Bronchial epithelial cell (primary cell): ENCODE data around the gene HERC3. TPM values are rescaled to one million over a fixed set of nuclear protein-coding genes. Genes with fewer than 3 reads are reported as not detected.

ENCODE experiments used
- DNase-seq: peaks from one replicate; pipeline ENCODE4 v3.0.0-alpha.2; 2010; ENCODE audit warnings: low read depth
- FAIRE-seq: peaks from 2 replicates; lab custom pipeline; 2011; peaks lifted over from hg19 to GRCh38; lab: Jason Lieb, UNC
- H3K27me3 ChIP-seq: 2 replicates; pipeline ENCODE4 v1.5.1; 2011; ENCODE audit warnings: low read length; ENCODE audit not compliant: control insufficient read depth, insufficient read depth
- H3K36me3 ChIP-seq: 2 replicates; pipeline ENCODE4 v1.5.1; 2011; ENCODE audit warnings: low read length; ENCODE audit not compliant: control insufficient read depth, insufficient read depth
- H3K4me3 ChIP-seq: 2 replicates; pipeline ENCODE4 v1.5.1; 2011; ENCODE audit warnings: mild to moderate bottlenecking, low read depth, low read length, control low read depth
- total RNA-seq: library from RNA; depleted of rRNA; stranded (reverse); fragments of >200 nt; gene quantifications from 2 replicates; pipeline ENCODE4 v1.2.1, GENCODE V29; 2014
- TF ChIP-seq, protein P1 (sequence below): IDR thresholded peaks from 2 replicates; pipeline ENCODE4 v1.5.1; 2011; ENCODE audit warnings: mild to moderate bottlenecking, moderate library complexity, low read length, control low read depth, inconsistent platforms; ENCODE audit not compliant: insufficient read depth, severe bottlenecking

Gene HERC3
- 25.3 and 31.5 TPM in 2 replicates for total RNA-seq

DNA sequence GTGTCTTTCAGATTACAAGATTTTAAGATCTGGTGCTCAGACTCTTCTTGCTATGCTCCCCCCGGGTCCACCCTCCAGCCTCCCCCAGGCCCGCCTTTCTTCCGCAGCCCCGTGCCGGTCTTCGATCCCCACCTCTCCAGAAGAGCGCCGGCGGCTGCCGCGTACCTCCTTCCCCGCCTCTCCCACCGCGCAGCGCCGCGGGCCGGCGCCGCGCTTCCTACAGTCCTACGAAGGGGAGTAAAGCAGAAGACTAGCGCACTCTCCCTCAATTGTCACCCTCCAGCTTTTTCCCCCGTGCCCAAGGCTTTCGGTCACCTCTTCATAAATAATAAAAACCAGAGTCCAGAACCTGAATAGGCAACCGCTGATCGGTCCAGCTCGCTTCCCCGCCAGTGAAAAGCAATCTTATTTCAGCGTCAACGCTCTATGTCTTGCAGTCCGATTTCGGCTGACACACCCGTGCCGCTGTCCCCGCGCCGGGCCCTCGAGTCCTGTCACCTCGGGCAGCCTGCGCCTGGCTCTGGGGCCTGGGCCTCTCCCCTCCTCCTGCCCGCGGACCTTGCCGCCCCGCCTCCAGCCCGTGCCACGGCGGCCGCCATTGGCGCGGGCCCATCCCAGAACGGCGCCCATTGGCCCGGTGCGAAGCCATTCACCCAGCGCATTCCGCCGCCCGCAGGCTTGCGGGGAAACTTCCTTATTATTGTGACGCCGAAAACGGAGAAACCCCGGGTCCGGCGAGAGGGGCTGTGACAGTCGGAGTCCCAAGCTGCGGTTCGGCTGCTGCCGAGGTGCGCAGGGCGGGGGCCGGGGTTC lies at the start of gene HERC3:
Gene HERC3, plus strand, starts transcription at position 694 of the 813 bp plus-strand sequence. CDS start 13,344 bp downstream, outside the sequence.
- FAIRE-seq (no peak), DNase-seq (peak; percentile 68)
- TF ChIP-seq, protein P1, sequence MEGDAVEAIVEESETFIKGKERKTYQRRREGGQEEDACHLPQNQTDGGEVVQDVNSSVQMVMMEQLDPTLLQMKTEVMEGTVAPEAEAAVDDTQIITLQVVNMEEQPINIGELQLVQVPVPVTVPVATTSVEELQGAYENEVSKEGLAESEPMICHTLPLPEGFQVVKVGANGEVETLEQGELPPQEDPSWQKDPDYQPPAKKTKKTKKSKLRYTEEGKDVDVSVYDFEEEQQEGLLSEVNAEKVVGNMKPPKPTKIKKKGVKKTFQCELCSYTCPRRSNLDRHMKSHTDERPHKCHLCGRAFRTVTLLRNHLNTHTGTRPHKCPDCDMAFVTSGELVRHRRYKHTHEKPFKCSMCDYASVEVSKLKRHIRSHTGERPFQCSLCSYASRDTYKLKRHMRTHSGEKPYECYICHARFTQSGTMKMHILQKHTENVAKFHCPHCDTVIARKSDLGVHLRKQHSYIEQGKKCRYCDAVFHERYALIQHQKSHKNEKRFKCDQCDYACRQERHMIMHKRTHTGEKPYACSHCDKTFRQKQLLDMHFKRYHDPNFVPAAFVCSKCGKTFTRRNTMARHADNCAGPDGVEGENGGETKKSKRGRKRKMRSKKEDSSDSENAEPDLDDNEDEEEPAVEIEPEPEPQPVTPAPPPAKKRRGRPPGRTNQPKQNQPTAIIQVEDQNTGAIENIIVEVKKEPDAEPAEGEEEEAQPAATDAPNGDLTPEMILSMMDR, result peak; percentile 8
- Histone ChIP-seq H3K27me3 (no peaks in the 10 kb centered on the region), H3K36me3 (peaks cover 3% of the 10 kb centered on the region), H3K4me3 (peak within 1 kb of the TSS; percentile 87)

GRCh38 chr4:88549815-88550214 lies 42.5 kb upstream of the HERC3 start:
- Histone ChIP-seq H3K27me3 (no peaks in the 10 kb centered on the region), H3K36me3 (no peaks in the 10 kb centered on the region), H3K4me3 (no peak overlapping the region)
- no peak for DNase-seq
- FAIRE-seq, result no peak
- TF ChIP-seq, protein P1, result no peak

- no peak for DNase-seq
- H3K27me3 ChIP-seq, result no peaks in the 10 kb centered on the region
- H3K36me3 ChIP-seq, result no peaks in the 10 kb centered on the region
- no peak overlapping the region for H3K4me3 ChIP-seq
- no peak for FAIRE-seq
- TF ChIP-seq, protein P1, result no peak
Observed at GRCh38 chr4:88567591-88567990, 24.7 kb upstream of the HERC3 start.

DNA sequence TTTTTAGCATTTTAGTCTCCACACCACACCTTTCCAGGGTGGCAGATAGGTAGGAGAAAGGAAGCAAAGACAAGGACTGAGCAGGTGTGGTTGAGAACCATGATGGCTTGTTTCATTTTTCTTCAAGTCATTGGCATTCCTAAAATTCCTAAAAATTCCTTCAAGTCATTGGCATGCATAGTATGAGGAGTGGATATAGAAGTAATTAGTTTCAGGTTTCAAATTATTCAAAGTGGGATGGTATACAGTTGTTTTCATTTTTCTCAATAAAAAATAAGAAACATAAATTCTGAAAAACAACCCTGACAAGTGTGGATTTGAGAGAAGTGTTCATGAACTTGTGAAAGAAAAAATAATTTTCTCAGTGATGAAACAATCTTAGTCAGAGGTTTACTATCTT lies 22.3 kb upstream of the HERC3 start:
- Histone ChIP-seq H3K27me3 (no peaks in the 10 kb centered on the region), H3K4me3 (no peak overlapping the region), H3K36me3 (no peaks in the 10 kb centered on the region)
- no peak for FAIRE-seq
- DNase-seq, result no peak
- TF ChIP-seq, protein P1, result no peak

DNA sequence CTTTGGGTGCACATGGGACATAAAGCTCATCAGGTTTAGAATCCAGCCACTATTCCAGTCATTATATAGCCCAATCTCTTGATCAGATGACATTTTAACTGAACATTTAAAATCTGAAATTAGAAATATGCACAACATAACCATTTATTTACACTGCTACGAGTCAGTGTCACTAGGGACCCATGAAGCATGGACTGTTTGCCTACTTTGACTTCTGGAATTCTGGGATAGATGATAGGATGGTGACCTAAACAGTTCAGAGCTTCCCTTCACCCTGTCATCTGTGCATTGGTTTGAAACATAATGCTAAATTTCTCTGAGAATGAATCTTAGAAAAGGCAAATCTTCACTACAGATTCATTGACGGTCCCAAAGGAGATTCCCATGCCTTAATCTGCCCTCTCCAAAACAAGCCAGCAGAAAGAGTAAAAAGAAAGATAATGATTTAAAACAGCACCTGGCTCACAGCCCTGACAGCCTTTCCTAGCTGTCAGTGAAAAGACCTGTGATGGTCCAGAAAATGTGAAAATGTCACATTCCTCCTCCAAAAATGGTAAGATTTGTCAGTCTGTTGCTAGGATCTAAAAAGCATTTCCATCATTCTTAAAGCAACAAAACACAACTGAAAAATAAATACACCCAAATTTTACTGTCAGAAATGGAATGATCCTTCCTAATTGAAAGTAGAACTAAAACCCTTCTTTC lies 18.9 kb upstream of the HERC3 start:
- TF ChIP-seq, protein P1, result no peak
- FAIRE-seq (no peak), DNase-seq (no peak)

More for the DNA sequence above, 18.9 kb upstream of the HERC3 start:
- Histone ChIP-seq H3K4me3 (no peak overlapping the region), H3K27me3 (no peaks in the 10 kb centered on the region), H3K36me3 (no peaks in the 10 kb centered on the region)
